DMS79 (cell line): ENCODE data around the gene ATP10A.

ENCODE experiments used
- DNase-seq: peaks from one replicate; lab custom pipeline; 2025; lab: John Stamatoyannopoulos, UW

The ATP10A gene

DNA sequence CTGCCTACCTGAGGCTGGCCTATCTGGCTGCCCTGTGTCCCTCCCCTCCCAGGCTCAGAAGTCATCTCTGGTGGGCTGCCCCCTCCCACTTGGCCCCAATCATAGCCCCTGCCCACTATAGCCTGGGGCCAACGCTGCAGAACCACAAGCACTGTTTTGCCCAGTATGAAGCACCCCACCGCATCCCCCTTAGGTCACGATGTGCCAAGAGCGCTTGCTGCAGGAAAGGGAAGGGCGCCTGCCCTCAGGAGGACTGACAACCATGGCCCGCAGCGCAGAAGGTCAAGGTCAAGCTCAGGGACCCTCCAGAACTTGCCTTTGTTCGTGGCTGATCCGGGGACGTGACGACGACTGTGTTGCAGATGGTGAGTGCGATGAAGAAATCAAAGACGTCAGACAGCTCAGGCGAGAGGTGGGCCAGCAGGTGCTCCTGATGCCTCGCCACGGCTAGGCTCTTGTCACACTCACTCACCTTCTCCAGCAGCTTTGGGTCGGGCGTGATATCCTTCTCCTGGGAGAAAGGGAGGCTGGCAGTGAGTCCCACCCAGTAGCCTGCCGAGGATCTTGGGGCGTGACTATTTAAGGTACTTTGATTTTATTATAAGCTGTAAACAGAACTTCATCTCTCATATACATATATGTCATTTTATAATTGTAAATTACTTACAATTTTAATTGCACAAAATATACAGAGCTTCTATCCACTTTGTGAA lies 146.6 kb downstream of the ATP10A start:
- DNase-seq, result no peak

DNA sequence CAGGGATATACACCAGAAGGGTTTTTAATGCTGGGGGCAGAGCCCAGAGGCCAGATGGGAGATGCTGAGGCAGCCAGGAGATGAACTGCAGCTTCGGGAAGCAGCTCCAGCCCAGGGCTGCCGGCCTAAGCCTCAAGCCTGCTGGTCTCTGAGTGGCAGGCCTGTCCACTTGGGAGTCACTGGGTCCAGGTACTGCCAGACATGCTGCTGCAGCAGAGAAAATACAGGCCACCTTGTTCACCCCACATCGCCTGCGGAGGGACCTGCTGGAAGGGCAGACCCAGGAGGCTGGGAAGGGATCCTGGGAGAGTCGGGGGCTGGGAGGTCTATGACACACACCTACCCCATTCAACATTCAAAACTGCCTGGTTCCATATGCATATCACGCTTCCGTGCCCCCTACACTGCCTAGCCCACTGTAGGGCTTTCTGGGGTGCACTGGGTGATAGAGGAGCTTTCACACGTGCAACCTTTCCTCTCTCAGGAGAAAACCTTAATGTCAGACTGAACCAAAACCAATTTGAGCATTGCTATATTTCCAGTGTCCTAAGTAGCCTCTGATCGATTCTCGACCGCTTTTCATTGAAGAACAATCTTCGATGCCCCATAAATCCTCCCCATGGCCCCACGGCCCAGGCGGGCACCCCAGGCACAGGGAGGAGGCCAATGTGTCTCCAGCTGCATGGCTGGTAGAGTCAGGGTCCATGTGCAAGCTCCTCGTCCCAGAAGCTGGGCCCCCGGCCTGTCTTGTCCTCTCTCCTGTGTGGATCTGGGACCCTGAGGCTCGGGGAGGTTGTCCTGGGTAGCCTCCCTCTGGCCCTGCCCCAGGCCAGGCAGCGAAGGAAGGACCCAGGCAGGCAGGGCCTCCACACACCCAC lies 147.4 kb downstream of the ATP10A start:
- no peak for DNase-seq

DNA sequence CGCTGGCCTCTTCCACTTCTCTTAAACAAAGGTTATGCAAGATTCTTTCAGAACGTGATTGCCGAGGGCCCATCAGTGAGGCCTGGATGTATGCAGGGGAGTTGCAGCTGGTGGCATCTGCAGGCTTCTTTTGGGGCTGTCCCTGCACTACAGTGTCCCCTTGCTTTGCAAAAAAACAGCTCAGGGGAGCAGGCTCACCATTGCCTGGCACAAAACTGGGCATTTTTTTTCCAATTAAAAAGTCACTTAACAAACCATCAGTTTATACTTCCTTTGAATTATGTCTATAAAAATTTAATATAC lies 148.6 kb downstream of the ATP10A start:
- no peak for DNase-seq

DNA sequence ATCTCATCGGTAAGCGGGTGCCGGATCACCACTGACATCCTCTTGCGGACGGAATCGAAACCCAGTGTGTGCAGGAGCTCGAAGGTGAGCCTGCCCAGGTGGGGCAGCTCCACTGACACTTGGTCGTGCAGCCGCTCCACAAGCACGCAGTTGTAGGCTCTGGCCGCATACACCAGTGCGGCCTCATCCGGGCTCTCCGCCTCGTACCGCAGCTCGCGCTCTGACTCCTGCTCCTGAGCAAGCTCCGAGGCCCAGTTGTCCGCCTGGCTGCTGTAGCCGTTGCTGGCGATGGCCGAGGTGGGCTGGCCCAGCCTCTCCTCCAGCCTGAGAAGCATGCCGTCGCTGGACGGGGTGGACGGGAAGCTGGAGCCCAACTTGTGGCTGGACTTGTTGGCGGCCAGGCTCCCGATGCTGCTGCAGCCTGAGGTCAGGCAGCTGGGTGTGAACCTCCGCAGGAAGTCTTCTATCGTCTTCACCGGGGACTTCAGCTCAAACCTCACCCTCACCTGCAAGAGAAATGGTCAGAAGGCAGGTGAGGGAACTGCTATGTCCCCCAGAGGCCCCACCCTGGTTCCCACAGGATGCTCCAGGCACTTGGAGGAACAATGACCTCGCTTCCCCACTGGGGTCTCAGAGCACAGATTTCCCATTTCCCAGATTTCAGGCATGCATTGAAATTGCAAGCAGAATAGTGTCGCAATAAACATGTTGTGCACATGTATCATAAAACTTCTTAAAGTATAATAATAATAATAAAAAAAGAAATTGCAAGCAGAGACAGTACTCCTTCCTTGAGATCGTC lies 149.2 kb downstream of the ATP10A start:
- no peak for DNase-seq

DNA sequence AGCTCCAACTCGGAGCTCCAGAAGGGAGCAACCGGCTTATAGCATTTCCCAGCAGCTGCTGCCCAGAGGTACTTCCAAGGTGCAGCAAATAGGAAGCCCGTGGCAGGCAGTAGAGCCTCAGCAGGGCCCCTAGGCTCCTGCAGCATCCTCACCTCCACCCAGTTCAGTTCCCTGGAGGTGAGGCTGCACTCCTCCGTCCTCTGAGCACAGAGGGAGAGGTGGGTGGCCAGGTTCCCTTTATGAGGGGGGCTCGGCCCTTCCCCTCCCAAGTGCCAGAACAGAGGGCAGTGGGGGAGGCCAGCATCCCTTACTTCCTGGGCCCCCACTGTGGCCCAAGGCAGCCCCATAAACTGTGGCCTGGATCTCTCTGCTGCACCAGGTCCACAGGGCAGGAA lies 150.2 kb downstream of the ATP10A start:
- no peak for DNase-seq

DNA sequence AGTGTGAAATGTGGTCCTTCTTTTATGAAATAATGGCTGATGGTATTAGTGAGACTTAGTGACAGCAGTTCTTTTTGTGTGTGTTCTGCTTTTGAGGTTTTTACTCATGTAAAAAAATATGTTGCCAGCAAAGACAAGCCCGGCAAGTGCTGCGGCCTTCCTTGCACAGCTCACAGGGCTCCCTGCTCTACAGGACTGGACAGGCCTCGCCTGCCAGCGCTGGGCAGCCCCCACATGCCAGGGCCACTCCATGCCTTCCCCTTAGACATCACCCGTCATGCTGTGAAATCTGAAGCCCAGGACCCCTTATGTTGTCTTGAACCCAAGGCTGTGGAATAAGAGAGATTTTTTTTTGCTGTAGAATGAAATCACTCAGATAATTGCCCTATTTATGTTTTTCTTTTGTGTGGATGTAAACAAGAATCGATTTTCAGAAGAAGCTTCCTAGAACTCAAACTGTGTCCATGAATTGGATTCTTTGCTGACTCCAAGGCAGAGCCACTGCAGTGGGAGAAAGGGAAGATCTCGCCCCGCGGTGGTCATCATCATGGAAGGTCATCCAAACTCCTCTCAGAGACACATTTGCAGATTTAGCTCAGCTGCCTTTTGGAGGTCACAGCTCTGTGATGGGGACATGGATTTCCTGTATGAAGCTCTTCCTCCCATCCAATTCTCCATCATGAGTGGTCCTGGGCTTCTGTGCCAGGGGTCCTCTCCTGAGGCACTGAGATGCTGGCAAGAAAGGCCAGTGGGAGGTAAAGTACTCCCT lies 150.8 kb downstream of the ATP10A start:
- DNase-seq, result no peak

DNA sequence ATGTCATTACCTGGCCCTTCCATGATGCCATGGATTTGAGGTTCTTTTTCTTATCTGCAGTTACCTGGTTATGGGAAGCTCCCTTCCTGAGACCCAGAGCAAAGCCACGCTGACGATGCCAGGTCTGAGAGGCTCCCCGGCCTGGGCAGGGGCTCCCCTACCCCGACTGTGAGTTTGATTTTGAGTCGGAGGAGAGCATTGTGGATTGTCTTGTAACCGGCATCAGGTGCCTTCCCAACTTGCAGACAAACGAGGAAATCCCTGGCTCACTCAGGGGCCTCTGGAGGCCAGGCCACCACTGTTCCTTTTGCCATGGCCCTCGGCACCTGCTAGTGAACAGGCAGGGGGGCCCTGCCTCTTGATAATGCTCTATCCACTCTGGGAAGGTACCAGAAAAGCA lies 151.4 kb downstream of the ATP10A start:
- no peak for DNase-seq

DNA sequence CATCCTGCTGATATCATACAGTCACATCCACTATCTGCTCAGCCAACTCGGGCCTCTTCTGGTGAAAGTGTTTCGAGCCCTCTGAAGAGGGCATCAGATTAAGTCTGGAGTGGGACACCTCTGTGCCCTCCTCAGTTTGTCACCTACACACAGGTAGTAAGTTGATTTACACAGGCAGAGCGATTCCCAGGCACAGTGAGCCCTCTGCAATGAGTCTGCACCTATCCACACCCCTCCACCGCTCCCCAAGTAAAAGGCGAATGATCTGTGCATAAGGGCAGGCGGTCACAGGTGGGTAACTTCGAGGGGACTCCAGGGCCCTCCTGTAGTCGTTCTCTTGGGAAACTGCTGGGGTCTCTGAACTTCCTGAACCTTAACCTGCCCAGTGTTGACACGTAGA lies 152.0 kb downstream of the ATP10A start:
- DNase-seq, result no peak

DNA sequence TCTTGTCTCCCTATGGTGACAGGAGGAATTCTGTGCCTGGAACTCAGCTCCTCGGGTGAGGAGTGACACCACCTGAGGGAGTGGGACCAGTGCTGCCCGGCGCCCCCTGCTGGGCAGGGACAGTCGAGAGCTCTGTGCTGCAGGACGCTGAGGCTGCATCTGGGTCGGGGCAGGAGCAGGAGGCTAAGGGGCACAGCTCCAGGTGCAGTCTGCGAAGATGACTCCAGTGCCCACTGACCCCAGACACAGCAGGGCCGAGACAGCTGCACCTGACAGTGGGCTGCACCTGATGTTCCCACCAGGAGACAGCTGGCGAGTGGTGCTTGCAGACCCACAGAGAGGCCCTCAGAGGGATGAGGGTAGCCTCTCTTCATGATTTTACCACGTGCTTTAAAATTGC lies 152.9 kb downstream of the ATP10A start:
- no peak for DNase-seq

DNA sequence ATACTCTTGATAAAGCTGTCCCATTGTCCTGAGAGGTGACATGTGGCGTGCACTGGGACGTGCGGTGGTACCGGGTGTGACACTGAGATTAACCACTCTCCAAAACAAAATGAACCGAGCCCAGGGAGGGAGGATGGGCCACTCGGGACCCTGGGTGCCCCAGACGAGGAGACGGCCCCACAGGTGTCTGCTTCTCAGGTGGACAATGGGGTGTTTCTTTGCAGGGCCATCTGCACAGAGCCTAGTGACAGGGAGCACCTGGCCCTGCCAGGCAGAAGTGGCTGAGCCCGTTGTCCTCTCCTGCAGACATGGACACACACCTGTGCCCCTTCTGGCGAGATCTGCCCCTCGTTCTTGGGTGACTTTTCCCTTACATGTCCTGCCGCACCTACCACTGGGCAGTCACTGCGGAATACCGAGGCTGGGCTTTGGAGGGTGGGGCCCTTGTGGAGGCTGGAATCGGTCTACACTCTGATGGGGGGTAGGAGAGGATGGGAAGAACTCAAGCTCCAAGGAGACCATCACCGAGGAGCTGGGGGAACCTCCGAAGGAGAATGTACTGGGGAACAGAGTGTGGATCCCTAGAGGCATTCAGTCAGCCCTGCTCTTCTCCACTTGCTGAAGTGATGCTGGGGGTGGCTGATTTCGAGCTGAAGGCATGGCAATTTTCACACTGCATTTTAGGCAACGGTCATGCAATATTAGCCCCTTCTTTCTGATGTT lies 153.5 kb downstream of the ATP10A start:
- DNase-seq, result no peak

DNA sequence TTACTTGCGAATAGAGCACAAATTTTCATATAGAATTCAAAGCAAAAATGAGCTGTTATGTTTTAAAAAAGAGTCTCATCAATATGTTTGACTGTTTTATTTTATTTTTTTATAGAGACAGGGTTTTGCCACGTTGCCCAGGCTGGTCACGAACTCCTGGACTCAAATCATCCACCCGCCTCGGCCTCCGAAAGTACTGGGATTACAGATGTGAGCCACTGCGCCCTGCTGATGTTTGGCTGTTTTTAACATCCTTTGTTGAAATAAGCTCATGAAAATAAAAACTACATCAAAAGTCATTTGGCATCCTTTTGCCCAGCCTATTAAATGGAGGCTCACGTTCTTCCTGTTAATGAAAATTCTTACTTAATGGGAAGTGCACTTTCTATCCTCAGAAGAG lies 154.7 kb downstream of the ATP10A start:
- DNase-seq, result no peak

DNA sequence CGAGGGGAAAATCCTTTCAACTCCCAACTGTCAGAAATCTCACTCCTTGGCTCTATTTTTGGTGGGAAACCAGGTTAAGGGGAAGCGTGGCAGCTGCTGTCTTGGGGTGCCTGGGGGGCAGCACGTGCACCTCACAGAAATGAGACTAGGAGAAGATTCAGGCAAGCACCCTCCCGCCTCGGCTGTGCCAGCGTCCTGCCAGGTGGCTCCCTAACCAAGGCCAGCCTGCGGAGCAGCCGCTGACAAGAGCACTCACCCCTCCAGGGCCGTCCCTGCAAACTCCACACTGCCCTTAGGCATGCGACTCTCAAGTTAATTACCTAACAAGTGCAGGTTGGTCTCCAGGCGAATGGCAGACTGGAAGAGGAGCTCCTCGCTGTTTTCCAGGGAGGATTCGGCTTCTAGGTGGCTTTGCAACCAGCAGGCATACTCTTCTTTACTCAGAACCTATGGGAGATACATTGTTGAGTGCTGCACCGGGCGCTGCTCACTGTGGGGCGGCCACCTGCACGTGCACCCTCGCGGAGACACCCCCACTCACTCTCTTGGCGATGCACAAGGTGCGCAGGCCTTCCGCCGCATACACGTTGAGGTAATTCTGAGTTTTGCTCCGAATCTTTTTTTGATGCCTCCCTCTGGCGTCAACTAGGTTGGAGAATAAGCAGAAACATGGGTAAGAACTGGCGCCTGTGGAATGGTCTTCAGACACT lies 155.3 kb downstream of the ATP10A start:
- DNase-seq, result no peak

DNA sequence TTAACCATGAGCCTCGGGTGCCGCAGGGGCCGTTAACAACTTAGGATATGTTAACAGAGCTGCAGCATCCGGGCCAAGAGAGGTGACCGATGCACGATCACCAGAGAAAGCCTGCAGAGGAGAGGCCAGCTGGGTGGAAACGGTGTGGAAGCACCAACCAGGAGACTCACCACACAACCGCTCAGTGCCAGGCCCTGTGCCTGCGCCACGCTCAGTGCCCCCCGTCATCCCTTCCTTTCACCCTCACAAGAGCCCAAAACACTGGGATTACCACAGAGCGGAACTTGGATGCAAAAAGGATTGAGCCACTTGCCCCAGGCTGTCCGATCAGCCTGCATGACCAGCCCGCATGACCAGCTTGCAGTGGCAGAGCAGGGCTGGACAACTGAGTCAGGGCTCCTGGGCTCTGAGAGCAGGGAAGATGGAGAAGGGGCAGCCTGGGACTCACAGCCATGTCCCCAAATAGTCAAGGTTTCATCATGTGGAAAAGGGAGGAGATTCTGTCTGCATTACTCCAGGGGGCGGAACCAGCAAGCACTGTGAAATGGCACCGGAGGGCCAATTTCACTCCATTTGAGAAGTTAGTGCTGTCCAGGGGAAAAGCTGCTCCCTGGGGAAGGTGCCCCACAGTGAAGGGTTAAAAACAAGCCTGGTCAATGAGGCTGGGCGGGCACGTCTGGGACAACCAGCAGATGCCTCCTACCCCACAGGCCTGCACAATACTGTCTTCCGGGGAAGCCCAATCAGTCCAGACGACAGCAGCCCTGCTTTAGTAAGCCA lies 156.8 kb downstream of the ATP10A start:
- no peak for DNase-seq

DNA sequence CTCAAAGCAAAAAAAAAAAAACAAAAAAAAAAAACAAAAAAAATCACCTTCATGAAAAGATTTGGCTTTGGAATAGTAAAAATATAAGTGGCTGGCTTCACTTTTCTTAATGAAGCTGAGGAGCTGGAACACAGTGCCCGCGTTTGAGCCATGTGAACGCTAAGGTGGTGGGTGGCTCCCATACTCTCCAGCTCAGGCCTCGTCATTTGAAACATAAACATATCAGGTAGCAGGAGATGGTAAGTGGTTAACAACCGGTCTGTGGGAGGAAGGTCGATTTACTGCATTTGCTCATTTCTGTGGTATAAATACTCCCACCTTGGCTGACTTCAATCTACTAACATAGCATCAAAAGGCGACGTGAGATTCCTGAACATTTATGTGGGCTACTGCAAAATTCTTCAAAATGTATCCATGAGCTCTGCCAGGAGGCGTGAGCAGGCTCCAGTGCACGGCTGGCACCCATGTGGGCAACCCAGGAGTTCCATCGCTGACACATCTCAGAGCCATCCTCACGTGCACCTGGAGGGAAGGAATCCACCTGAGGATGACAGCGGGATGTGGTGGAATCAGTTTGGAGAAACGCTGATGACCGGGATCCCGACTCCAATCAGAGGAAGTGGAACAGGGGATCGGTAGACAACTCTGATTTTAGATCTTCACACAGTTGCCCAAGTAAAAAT lies 157.6 kb downstream of the ATP10A start:
- DNase-seq, result no peak

DNA sequence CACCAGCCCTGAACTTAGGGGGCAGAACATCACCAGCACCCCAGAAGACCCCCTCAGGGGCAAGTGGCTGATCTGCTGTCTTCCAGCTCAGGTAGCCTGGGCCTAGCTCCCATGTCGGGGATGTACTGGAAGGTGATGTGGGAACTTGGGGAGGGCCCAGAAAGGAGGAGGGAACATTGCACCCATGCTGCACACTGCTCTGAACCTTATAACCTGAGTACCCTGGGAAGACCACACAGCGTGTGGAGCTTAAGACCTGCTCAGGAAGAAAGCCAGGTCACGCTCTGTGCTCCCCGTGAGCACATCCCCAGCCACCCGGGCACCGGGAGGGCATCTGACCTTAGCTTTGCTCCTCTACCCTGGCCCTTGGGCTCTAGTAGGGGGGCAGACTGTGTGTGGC lies 159.4 kb downstream of the ATP10A start:
- DNase-seq, result no peak

DNA sequence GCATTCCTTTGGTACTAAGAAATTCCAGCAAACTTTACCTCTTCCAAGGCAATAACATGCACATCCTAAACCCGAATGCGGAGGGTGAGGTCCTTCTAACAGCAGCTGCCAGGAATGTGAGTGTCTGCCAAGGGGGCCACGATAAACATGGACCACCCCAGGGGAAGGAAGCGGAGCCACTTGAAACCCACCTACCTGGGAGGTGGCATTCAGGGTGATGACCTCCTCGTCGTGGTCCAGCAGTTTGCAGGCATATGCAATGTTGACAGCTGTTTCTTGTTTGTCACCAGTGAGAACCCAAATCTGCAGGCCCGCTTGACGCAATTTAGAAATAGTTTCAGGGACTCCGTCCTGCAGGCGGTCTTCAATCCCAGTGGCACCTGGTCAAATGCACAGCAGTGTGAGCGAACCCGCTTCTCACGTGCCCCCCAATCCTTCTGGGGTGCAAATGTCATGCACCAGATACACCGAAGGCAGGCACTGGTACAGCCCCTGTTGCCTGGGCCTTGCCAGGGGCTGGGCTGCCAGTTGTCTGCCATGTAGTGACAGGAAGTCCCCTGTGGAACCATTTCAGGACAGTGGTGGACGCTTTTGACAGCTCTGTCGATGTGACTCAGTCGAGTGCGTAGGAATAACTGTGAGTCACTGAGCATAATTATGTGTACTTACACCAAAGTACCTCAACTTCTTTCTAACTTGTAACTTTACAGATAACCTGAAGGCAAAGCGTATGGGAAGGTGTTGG lies 161.2 kb downstream of the ATP10A start:
- no peak for DNase-seq

DNA sequence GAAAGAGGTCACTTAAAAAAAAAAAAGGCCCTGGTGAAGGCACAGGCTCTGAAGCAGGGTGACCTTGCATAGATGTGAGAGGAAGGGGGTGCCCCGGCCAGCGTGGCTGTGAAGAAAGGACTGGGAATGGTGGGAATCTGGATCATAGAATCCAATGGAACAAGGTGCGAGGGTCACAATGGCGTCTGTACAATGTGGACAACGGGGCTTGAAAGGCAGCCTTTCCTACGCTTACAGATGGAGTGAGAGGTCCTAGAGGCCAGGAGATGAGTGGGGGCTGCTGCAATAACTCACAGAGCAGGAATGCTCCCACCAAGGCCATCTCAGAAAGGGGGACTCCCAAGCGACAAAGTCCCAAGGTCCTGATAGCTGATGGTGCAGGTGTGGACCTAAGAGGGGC lies 162.2 kb downstream of the ATP10A start:
- DNase-seq, result no peak

DNA sequence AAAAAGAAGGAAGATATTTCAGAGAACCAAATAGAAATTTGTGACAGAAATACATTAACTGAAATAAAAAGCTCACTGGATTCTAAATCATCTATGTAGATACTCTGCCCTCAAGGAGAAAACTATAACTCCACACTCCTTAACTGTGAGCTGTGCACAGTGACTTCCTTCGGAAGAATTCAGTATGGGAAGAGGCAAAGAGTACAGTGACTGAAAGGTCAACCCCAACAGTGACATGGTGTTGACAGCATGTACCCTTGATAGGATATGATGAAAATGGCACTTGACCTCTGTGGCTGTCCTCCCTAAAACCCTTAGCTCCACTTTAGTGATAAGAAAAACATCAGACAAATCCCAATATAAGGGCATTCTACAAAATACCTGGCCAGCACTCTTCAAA lies 165.5 kb downstream of the ATP10A start:
- no peak for DNase-seq
